Activated T-cell treated with anti-CD3 and anti-CD28 coated beads for 24 hours (primary cell): ENCODE results near the gene TBL3.

ENCODE experiments used
- DNase-seq: peaks from one replicate; pipeline ENCODE4 v3.0.0-alpha.2; 2020; ENCODE audit warnings: low read depth

Gene TBL3

DNA sequence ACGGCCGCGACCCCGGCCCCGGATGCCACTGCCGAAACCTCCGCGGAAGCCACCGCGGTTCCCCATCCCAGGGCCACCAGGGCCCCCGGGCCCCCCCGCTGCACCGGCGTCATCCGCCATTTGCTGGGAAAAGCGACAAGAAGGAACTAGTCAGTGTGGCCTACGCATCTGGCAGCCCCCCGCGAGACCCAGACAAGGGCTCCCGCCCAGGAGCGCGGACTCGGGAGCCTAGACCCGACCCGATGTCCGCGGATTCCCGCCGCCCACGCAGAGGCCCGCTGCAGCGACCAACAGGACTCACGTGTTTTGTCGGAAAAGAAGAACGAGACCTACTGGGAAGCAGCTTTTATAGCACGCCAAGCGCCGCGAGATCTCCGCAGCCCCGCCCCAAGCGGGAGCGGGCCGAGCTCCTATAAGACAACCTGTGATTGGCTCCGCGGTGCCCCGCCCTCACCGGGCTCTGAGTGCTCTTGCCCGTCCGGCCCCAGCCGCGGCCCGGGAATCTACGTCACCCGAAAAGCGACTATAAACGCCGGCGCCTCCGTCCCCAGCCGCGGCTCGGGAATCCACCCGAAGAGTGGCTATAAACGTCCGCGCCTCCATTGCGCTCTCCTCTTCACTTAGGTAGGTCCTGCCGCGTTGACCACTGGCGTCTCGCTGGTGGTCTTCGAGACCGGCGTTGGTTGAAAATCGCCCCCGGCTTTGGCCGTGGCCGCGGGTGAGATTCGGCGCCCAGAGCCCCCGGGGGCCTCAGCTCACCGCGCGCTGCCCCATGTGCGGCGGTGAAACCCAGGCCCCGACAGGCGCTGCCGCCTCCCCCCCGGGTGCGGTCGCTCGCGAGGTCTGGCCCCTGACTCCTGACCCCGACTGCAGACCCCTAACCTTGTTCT is 7.1 kb upstream of the TBL3 start, which contains the start of gene RPS2:
TSS of gene RPS2 (minus strand) at position 321 of the 890 bp plus-strand sequence. CDS start at position 120, 201 bp downstream.
- DNase-seq: peak; percentile 96

- no peak for DNase-seq
These were observed 6.4 kb upstream of the TBL3 start for GRCh38 chr16:1965396-1966001.

DNA sequence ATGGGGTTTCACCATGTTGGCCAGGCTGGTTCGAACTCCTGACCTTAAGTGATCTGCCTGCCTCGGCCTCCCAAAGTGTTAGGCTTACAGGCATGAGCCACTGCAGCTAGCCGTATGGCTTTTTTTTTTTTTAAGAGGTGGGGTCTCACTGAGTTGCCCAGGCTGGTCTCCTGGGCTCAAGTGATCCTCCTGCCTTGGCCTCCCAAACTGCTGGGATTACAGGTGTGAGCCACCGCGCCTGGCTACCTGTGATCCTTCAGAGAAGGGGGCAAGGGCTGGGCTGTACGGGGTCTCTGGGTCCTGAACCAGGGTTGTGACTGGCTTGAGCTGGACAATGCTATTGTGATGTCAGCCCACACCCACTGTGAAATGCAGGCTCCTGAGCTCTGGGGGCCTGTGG is 5.4 kb upstream of the TBL3 start, which contains the start of gene RNF151:
TSS of gene RNF151 (plus strand) at position 397 of the 400 bp plus-strand sequence. CDS start 26 bp downstream, outside the sequence.
- DNase-seq: no peak

- DNase-seq: no peak
These were observed 3.5 kb upstream of the TBL3 start for GRCh38 chr16:1968146-1968953.

- DNase-seq: no peak
These were observed 631 bp downstream of the TBL3 start for GRCh38 chr16:1972490-1972877.

DNA sequence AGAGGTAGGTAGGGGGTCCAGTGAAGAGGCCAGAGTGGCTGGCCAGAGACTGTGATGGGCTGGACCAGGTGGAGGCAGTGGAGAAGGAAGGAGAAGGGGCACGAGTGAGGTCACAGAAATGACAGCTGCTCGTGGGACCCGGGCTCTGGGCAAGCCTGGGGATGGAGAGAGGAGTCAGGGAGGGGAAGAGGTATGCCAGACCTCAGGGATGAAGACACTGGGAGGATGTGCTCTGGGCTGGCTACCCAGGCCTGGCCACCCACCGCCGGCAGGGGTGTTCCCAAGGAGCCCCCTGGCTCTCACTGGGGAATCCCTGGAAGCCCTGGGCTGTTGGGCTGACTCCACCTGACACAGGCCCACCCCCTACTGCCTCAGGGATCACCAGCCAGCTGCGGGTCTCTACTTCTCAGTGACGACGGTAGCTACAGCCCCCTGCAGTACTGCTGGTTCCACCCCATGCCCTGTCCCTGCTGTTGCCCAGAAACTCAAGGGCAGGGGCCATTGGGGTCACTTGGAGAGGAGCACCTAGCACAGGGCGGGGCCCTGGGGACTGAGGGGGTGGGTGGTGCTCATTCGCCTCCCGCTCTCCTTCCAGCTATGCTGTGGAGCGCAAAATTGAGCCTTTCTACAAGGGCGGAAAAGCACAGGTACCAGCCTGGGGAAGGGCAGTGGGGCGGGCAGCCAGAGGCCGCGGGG is 1.8 kb downstream of the TBL3 start:
- no peak for DNase-seq

GRCh38 chr16:1974157-1975070 is 2.6 kb downstream of the TBL3 start:
- no peak for DNase-seq

DNA sequence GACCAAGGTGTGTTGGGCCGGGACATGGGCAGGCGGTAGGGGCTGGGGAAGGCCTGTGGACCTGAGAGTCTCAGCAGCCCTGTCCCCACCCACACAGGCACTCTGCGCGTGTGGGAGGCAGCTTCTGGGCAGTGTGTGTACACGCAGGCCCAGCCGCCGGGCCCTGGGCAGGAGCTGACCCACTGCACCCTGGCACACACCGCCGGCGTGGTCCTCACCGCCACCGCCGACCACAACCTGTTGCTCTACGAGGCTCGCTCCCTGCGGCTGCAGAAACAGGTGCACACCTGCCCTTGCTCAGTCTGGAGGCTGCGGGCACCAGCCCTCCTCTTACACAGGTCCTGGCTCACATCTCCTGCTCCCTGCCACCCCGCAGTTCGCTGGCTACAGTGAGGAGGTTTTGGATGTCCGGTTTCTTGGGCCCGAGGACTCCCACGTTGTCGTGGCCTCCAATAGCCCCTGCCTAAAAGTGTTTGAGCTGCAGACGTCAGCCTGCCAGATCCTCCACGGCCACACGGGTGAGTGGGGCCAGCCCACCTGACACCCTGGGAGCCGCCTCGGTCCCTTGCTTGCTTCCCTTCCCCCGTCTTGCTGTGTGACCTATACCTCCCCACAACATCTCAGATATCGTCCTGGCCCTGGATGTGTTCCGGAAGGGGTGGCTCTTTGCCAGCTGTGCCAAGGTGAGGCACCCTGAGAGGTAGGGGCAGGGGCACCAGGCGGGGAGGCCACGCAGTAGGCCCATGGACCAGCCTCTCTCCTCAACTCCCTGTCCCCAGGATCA is 3.8 kb downstream of the TBL3 start:
- DNase-seq: no peak

DNA sequence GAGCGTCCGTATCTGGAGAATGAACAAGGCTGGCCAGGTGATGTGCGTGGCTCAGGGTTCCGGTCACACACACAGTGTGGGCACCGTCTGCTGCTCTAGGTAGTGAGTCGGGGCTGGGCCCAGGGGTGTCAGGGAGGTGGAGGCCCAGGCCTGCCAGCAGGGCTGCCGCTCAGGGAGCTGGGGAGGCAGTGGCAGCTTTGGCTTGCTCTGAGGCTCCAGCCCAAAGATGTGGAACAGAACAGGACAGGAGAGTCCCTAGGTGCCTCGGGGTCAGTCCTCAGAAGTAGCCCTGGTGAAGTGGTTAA is 4.3 kb downstream of the TBL3 start:
- DNase-seq: no peak

DNA sequence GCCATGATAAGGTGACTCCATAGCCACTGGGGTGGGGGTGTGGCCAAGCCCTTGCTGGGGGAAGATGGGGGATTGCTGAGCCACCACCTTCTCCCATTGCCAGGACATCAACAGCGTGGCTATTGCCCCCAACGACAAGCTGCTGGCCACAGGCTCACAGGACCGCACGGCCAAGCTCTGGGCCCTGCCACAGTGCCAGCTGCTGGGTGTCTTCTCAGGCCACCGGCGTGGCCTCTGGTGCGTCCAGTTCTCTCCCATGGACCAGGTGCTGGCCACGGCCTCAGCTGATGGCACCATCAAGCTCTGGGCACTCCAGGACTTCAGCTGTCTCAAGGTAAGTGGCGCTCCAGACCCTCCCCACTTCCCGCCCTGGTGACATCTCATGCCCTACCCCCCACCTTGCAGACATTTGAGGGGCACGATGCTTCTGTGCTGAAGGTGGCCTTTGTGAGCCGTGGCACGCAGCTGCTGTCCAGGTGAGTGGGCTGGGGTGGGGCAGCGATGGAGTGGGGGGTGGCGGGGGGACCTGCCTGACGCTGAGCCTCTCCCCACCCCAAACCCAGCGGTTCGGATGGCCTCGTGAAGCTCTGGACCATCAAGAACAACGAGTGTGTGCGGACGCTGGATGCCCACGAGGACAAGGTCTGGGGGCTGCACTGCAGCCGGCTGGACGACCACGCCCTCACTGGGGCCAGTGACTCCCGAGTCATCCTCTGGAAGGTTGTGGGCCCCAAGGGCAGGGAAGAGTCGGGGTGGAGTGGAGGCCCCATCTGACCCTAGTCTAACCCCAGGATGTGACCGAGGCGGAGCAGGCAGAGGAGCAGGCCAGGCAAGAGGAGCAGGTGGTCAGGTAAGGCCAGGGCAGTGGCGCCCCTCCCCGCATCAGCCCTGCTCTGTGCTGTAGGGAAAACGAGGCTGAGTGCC is 5.4 kb downstream of the TBL3 start:
- no peak for DNase-seq

GRCh38 chr16:1977875-1978268 is 6.0 kb downstream of the TBL3 start:
- no peak for DNase-seq

DNA sequence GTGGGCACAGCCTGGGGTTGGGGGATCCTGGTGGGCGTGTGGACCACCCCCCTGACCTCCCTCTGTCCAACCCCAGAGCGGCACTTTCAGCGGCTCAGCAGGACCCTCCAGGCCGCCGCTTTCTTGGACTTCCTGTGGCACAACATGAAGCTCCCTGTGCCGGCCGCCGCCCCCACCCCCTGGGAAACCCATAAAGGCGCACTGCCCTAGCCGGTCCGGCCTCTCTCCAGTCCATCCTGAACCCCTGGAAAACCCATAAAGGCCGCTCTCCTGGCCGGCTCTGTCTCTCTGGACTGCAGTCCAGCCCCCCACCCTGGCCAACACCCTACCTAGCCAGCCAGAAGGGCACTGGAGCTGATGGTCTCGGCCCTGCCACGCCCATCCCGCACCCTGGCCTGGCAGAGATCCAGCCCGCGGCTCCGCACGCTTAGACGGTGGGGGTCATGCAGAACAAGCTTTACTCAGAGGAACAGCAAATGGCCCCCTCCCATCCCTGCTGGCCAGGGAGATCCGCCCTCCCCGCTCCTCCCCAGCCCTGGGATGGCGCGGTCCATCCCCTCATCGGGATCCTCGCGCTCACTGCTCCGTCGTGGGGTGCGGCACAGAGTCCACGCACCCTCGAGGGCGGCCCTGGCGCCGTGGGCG is 6.7 kb downstream of the TBL3 start:
- DNase-seq: no peak

GRCh38 chr16:1979271-1980029 is 7.6 kb downstream of the TBL3 start:
- DNase-seq: no peak

GRCh38 chr16:1980030-1980769 is 8.3 kb downstream of the TBL3 start:
- DNase-seq: no peak

GRCh38 chr16:1980770-1981087 is 8.9 kb downstream of the TBL3 start:
- no peak for DNase-seq

DNA sequence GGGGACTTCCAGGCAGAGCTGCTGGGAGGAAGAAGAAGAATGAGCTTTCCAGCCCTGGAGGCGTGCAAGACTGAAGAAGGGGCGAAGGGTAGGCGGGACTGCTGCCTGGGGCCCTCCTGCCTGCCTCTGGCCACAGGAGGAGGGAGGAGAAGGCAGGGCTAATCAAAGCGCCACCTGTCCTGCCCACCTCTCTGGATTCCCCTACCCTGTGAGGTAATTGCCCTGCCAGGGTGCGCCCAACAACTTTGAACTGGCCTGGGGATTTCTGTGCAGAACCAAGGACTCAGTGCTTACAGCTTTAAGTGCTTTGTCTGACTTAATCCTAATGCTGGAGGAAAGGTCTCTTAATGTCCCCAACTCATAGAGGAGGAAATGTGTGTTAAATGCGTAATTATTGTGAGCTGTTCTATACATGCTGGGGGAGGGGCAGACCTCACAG is 9.6 kb downstream of the TBL3 start, which contains the start of gene NOXO1:
TSS of gene NOXO1 (minus strand) at position 72 of the 439 bp plus-strand sequence. CDS start 290 bp downstream, outside the sequence.
- no peak for DNase-seq

GRCh38 chr16:1982013-1982433 is 10.2 kb downstream of the TBL3 start:
- DNase-seq: no peak
